GM19395 (cell line): ENCODE data around the gene HDAC5.

ENCODE experiments used
- ATAC-seq: cut with Tn5 transposase; IDR thresholded peaks from one replicate; pipeline ENCODE4 v1.9.1; 2021; ENCODE audit warnings: mild to moderate bottlenecking, moderate library complexity; ENCODE audit not compliant: unreplicated experiment

Gene HDAC5

GRCh38 chr17:44091200-44091997 is 32.0 kb downstream of the HDAC5 start:
- ATAC-seq: no peak

- ATAC-seq: no peak
Observed at GRCh38 chr17:44088254-44088653, 35.2 kb downstream of the HDAC5 start.

GRCh38 chr17:44087319-44087718 is 36.1 kb downstream of the HDAC5 start:
- ATAC-seq: no peak

GRCh38 chr17:44086364-44087311 is 36.8 kb downstream of the HDAC5 start:
- ATAC-seq: no peak

- no peak for ATAC-seq
Observed at GRCh38 chr17:44085908-44086307, 37.5 kb downstream of the HDAC5 start.

GRCh38 chr17:44084921-44085320 is 38.5 kb downstream of the HDAC5 start:
- no peak for ATAC-seq

- ATAC-seq: no peak
Observed at GRCh38 chr17:44084131-44084538, 39.3 kb downstream of the HDAC5 start.

- no peak for ATAC-seq
Observed at GRCh38 chr17:44083250-44083849, 40.1 kb downstream of the HDAC5 start.

GRCh38 chr17:44082256-44082927 is 41.0 kb downstream of the HDAC5 start:
- ATAC-seq: no peak

- no peak for ATAC-seq
Observed at GRCh38 chr17:44081681-44082080, 41.8 kb downstream of the HDAC5 start.

GRCh38 chr17:44079877-44080821 is 43.3 kb downstream of the HDAC5 start:
- no peak for ATAC-seq

GRCh38 chr17:44078412-44078811 is 45.0 kb downstream of the HDAC5 start:
- ATAC-seq: no peak

- ATAC-seq: no peak
Observed at GRCh38 chr17:44077595-44077909, 45.9 kb downstream of the HDAC5 start.

GRCh38 chr17:44076716-44077594 is 46.5 kb downstream of the HDAC5 start:
- ATAC-seq: no peak

GRCh38 chr17:44075598-44076293 is 47.7 kb downstream of the HDAC5 start:
- ATAC-seq: no peak

GRCh38 chr17:44074911-44075285 is 48.5 kb downstream of the HDAC5 start:
- ATAC-seq: no peak

- ATAC-seq: no peak
Observed at GRCh38 chr17:44074231-44074910, 49.1 kb downstream of the HDAC5 start.

- no peak for ATAC-seq
Observed at GRCh38 chr17:44071772-44072171, 51.7 kb downstream of the HDAC5 start.
